ENCODE measurements around the gene ZNF428. TPM values are rescaled to one million over a fixed set of nuclear protein-coding genes. Genes with fewer than 3 reads are reported as not detected.

ZNF428 gene, protein sequence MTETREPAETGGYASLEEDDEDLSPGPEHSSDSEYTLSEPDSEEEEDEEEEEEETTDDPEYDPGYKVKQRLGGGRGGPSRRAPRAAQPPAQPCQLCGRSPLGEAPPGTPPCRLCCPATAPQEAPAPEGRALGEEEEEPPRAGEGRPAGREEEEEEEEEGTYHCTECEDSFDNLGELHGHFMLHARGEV
- 38.5 and 43.9 TPM in 2 replicates for total RNA-seq
- 14.0 and 17.2 TPM in 2 replicates for polyA plus RNA-seq
- 40.9 and 43.0 TPM in 2 replicates for polyA plus RNA-seq (2012)
- polyA minus RNA-seq (ENCODE audit: low replicate concordance) = 3.1 and 12.4 TPM in 2 replicates

DNA sequence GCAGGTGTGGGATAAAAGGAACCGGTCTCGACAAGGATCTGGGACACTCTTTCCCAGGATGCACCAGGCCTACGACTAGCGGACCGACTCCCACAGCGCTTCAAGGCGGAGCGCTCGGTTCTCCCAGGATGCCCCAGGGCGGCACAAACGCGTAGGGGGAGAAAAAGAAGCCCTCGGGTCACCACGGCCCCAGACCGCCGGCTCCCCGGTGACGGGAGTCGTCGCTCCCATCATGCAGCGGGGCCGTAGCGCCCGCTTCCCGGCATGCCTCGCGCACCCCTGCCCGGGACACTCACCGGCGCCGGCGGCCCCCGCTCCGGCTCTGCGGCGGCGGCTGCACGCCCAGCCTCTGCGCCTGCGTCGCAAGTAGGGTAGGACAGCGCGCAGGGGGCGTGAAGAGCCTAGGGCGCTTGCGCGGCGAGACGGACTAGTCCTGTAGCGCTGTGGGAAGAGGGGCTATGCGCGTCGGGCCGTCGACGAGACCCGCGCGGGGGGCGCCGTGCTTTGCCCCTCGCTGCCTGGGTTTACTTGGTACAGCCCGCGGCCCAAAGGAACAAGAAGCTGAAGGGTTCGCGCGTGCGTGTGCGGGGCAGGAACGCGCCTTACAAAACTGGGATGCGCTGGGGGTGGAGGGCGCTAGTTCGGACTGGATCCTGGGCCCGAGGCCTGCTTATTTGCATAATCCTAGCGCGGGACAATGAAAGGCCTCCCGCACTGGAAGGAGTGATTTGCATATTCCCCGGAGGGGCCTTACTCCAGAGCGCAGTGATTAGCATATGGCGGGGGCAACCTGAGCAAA is at the start of gene ZNF428:
Gene ZNF428 (minus strand): TSS at position 368 of the 799 bp plus-strand sequence. CDS start 5,325 bp downstream, outside the sequence.
- TF ChIP-seq, protein P1, sequence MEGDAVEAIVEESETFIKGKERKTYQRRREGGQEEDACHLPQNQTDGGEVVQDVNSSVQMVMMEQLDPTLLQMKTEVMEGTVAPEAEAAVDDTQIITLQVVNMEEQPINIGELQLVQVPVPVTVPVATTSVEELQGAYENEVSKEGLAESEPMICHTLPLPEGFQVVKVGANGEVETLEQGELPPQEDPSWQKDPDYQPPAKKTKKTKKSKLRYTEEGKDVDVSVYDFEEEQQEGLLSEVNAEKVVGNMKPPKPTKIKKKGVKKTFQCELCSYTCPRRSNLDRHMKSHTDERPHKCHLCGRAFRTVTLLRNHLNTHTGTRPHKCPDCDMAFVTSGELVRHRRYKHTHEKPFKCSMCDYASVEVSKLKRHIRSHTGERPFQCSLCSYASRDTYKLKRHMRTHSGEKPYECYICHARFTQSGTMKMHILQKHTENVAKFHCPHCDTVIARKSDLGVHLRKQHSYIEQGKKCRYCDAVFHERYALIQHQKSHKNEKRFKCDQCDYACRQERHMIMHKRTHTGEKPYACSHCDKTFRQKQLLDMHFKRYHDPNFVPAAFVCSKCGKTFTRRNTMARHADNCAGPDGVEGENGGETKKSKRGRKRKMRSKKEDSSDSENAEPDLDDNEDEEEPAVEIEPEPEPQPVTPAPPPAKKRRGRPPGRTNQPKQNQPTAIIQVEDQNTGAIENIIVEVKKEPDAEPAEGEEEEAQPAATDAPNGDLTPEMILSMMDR (conservative IDR thresholded peaks at IDR 0.05 in 1 of 2, IDR thresholded peaks at IDR 0.05 in 1 of 2; ENCODE audit: low read depth in 1 of 2, low read length in 2 of 2) = no peak
- TF ChIP-seq EZH2 (IDR thresholded peaks at IDR 0.05; ENCODE audit: low read length, missing control alignments) = no peak
- H3K27me3 ChIP-seq (ENCODE audit: control insufficient read depth, insufficient read depth, low read length) = no peaks in the 10 kb centered on the region
- peaks cover 13% of the 10 kb centered on the region for H3K79me2 ChIP-seq (ENCODE audit: control insufficient read depth, insufficient read depth, low read length)
- H3K4me2 ChIP-seq (ENCODE audit: extremely low read depth, insufficient read depth, low read length) = peak within 1 kb of the TSS; percentile 95
- peak within 1 kb of the TSS; percentile 64 to 86 (median 76) for H3K4me3 ChIP-seq (replicated peaks in 1 of 4; ENCODE audit: control extremely low read depth in 1 of 4, insufficient read depth in 1 of 4, low read depth in 3 of 4, low read length in 4 of 4)
- H3K9ac ChIP-seq (ENCODE audit: insufficient read depth, low read length) = peak within 1 kb of the TSS; percentile 87
- peak within 1 kb of the TSS; percentile 89 for H2AFZ ChIP-seq (ENCODE audit: low read length)
- peak; percentile 85 to 89 for DNase-seq (ENCODE audit: low read depth in 2 of 2)
- no peaks in the 10 kb centered on the region for H3K9me3 ChIP-seq (ENCODE audit: control insufficient read depth, insufficient read depth, low read depth, low read length)
- H3K27ac ChIP-seq (ENCODE audit: insufficient read depth, low read length) = peak within 1 kb of the TSS; percentile 88
- H3K4me1 ChIP-seq (ENCODE audit: control insufficient read depth, extremely low read depth, insufficient read depth, low read length) = peaks cover 2% of the 10 kb centered on the region
- no peaks in the 10 kb centered on the region for H4K20me1 ChIP-seq (ENCODE audit: control insufficient read depth, extremely low read depth, insufficient read depth, low read length)
- H3K36me3 ChIP-seq (ENCODE audit: control insufficient read depth, insufficient read depth, low read length) = no peaks in the 10 kb centered on the region

DNA sequence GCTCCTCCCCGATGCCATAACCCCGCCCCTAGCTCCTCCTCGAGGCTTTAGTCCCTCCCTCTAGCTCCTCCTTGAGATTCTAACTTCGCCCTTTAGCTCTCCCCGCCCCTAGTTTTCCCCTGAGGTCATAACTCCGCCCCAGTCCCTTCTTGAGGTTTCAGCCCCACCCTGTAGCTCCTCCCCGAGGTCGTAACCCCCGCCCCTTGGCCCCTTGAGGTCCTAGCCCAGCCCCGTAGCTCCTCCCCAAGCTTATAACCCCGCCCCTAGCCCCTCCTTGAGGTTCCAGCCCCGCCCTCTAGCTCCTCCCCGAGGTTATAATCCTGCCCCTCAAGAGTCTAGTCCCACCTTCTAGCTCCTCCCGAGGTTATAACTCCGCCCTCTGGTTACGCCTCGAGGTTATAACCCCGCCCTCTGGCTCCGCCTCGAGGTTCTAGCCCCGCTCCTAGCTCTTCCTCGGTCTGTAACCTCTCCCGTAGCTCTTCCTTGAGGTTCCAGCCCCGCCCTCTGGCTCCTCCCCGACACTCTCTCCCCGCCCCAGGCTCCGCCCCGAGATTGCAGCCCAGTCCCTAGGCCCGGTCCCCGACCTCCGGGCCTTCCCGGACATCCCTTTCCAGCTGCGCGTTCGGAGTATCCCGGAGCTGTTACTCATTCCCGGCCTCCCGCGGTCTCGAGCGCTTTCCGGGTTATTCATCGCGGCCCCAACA is 49.1 kb upstream of the ZNF428 start:
- DNase-seq (ENCODE audit: low read depth in 2 of 2) = peak; percentile 98 to 100
- Histone ChIP-seq H3K9ac (ENCODE audit: insufficient read depth, low read length) (peak overlapping the region; percentile 89), H3K27me3 (ENCODE audit: control insufficient read depth, insufficient read depth, low read length) (no peaks in the 10 kb centered on the region), H3K4me1 (ENCODE audit: control insufficient read depth, extremely low read depth, insufficient read depth, low read length) (peaks cover 8% of the 10 kb centered on the region), H2AFZ (ENCODE audit: low read length) (no peak overlapping the region), H3K79me2 (ENCODE audit: control insufficient read depth, insufficient read depth, low read length) (peaks cover 38% of the 10 kb centered on the region), H3K4me2 (ENCODE audit: extremely low read depth, insufficient read depth, low read length) (peak overlapping the region; percentile 72), H3K36me3 (ENCODE audit: control insufficient read depth, insufficient read depth, low read length) (peaks cover 25% of the 10 kb centered on the region), H4K20me1 (ENCODE audit: control insufficient read depth, extremely low read depth, insufficient read depth, low read length) (no peaks in the 10 kb centered on the region), H3K27ac (ENCODE audit: insufficient read depth, low read length) (peak overlapping the region; percentile 94), H3K4me3 (replicated peaks in 1 of 4; ENCODE audit: control extremely low read depth in 1 of 4, insufficient read depth in 1 of 4, low read depth in 3 of 4, low read length in 4 of 4) (peak overlapping the region; percentile 73 to 95 (median 92)), H3K9me3 (ENCODE audit: control insufficient read depth, insufficient read depth, low read depth, low read length) (no peaks in the 10 kb centered on the region)
- TF ChIP-seq, protein P1 (conservative IDR thresholded peaks at IDR 0.05 in 1 of 2, IDR thresholded peaks at IDR 0.05 in 1 of 2; ENCODE audit: low read depth in 1 of 2, low read length in 2 of 2) = no peak
- no peak for TF ChIP-seq EZH2 (IDR thresholded peaks at IDR 0.05; ENCODE audit: low read length, missing control alignments)
